ENCODE data around the gene SLC25A12.
"Not testable (repeated sequence)": the region's sequence is repeated elsewhere in the genome, so short reads cannot be mapped to it uniquely, and the experiment has no call there.

Gene SLC25A12

GRCh38 chr2:171893824-171894611 lies at the start of gene SLC25A12:
TSS of gene SLC25A12 (minus strand) at chr2:171894244. CDS start at chr2:171894214, 30 bp downstream.
- peak; percentile 82 for DNase-seq

- no peak for DNase-seq
Measured at GRCh38 chr2:171941316-171941699, 47.3 kb upstream of the SLC25A12 start.

- DNase-seq: no peak
Measured at GRCh38 chr2:171939743-171940071, 45.7 kb upstream of the SLC25A12 start.

- no peak for DNase-seq
Measured at GRCh38 chr2:171939058-171939742, 45.2 kb upstream of the SLC25A12 start.

GRCh38 chr2:171930385-171930784 lies 36.3 kb upstream of the SLC25A12 start:
- no peak for DNase-seq

- no peak for DNase-seq
Measured at GRCh38 chr2:171924170-171924942, 30.3 kb upstream of the SLC25A12 start.

- no peak for DNase-seq
Measured at GRCh38 chr2:171923206-171923605, 29.2 kb upstream of the SLC25A12 start.

GRCh38 chr2:171922230-171923022 lies 28.4 kb upstream of the SLC25A12 start, which contains the start of gene HAT1:
TSS of gene HAT1 (plus strand) at chr2:171922461. CDS start at chr2:171922501, 40 bp downstream.
- peak; percentile 97 for DNase-seq

- DNase-seq: no peak
Measured at GRCh38 chr2:171921970-171922229, 27.9 kb upstream of the SLC25A12 start.

- no peak for DNase-seq
Measured at GRCh38 chr2:171919453-171919852, 25.4 kb upstream of the SLC25A12 start.

- no peak for DNase-seq
Measured at GRCh38 chr2:171913517-171913916, 19.5 kb upstream of the SLC25A12 start.

- DNase-seq: no peak
Measured at GRCh38 chr2:171910494-171910893, 16.4 kb upstream of the SLC25A12 start.

- DNase-seq: no peak
Measured at GRCh38 chr2:171909266-171909665, 15.2 kb upstream of the SLC25A12 start.

GRCh38 chr2:171908235-171908634 lies 14.2 kb upstream of the SLC25A12 start:
- no peak for DNase-seq

- DNase-seq: no peak
Measured at GRCh38 chr2:171902840-171903420, 8.9 kb upstream of the SLC25A12 start.

- DNase-seq: not testable (repeated sequence)
Measured at GRCh38 chr2:171899623-171900282, 5.7 kb upstream of the SLC25A12 start.

GRCh38 chr2:171895786-171896185 lies 1.7 kb upstream of the SLC25A12 start:
- DNase-seq: no peak

- no peak for DNase-seq
Measured at GRCh38 chr2:171894612-171894947, 536 bp upstream of the SLC25A12 start.

GRCh38 chr2:171893196-171893823 lies 734 bp downstream of the SLC25A12 start:
- DNase-seq: no peak

- no peak for DNase-seq
Measured at GRCh38 chr2:171889808-171890207, 4.2 kb downstream of the SLC25A12 start.

- DNase-seq: no peak
Measured at GRCh38 chr2:171889333-171889732, 4.7 kb downstream of the SLC25A12 start.

All from CD4-positive, alpha-beta T cell treated with Interleukin-6 for 4 hours (primary cell).